OCI-LY7 (cell line): Measurements from ENCODE around the gene YTHDF2.

Experiments
- CTCF ChIP-seq: fragments of 200-600 bp; sonication (generic); conservative IDR thresholded peaks from 2 replicates; pipeline ENCODE4 v1.5.1; 2014; ENCODE audit warnings: mild to moderate bottlenecking, antibody characterized with exemption, low read length, moderate library complexity, mixed read lengths
- EZH2phosphoT487 ChIP-seq: fragments of 200-600 bp; sonication (generic); IDR thresholded peaks from 2 replicates; pipeline ENCODE4 v1.6.1; 2018; ENCODE audit warnings: low read depth, borderline replicate concordance, mild to moderate bottlenecking, mixed run types, antibody characterized with exemption, low read length, moderate library complexity, mixed read lengths

- peak; percentile 70 for TF ChIP-seq CTCF
- TF ChIP-seq EZH2phosphoT487, result no peak
Observed at GRCh38 chr1:28783363-28783762, 46.6 kb downstream of the YTHDF2 start.
